ENCODE data around the gene WNT7B.
A peak's percentile ranks its signal among the peaks of the same experiment; 100 is the strongest.

WNT7B gene

GRCh38 chr22:46012881-46013281 is 35.9 kb upstream of the WNT7B start:
- peak overlapping the region; percentile 94 for H2BK15ac ChIP-seq (ENCODE audit: low read depth, poor library complexity, severe bottlenecking)
- H3K23ac ChIP-seq (ENCODE audit: low read length in 2 of 2): no peak overlapping the region
- H3K4me1 ChIP-seq (ENCODE audit: control insufficient read depth, insufficient read depth, low read depth, low read length): peaks cover 51% of the 10 kb centered on the region
- H3K36me3 ChIP-seq (ENCODE audit: control insufficient read depth in 1 of 2, insufficient read depth in 2 of 2, low read depth in 1 of 2, low read length in 2 of 2): peaks cover 0 to 3% of the 10 kb centered on the region in 2 experiments
- 77% methylated on average over 11 of the region's 11 CpGs for WGBS
- H3K27ac ChIP-seq (ENCODE audit: low read length, poor library complexity, severe bottlenecking): peak overlapping the region; percentile 65
- no peak overlapping the region for H2AFZ ChIP-seq (ENCODE audit: low read depth, low read length)
- peak overlapping the region; percentile 93 for H4K8ac ChIP-seq (ENCODE audit: low read length)
- peaks cover 3% of the 10 kb centered on the region for H3K79me1 ChIP-seq (replicated peaks; ENCODE audit: low read length, poor library complexity, severe bottlenecking)
- H3K4me2 ChIP-seq (ENCODE audit: low read length, poor library complexity, severe bottlenecking): no peak overlapping the region
- peak overlapping the region; percentile 97 for H3K9ac ChIP-seq (ENCODE audit: low read length)
- H3K27me3 ChIP-seq (ENCODE audit: control insufficient read depth in 1 of 2, insufficient read depth in 1 of 2, low read length in 2 of 2): no peaks in the 10 kb centered on the region
- H2BK5ac ChIP-seq (ENCODE audit: low read depth, low read length, poor library complexity, severe bottlenecking): peak overlapping the region; percentile 66
- peak overlapping the region; percentile 99 for H2AK5ac ChIP-seq (ENCODE audit: low read length, severe bottlenecking)
- H3K4me3 ChIP-seq (ENCODE audit: insufficient read depth in 1 of 2, low read depth in 1 of 2, low read length in 2 of 2): peak overlapping the region in 1 of 2 experiments; percentile 65
- peak overlapping the region in 1 of 2 experiments; percentile 72 for H3K14ac ChIP-seq (ENCODE audit: low read length in 2 of 2)
- H3K9me3 ChIP-seq (ENCODE audit: control insufficient read depth, low read length): peaks cover 9% of the 10 kb centered on the region
- peak overlapping the region; percentile 86 to 94 for H3K18ac ChIP-seq (ENCODE audit: low read depth in 1 of 2, low read length in 2 of 2)
- peak overlapping the region; percentile 69 to 82 for H3K4ac ChIP-seq (ENCODE audit: low read depth in 1 of 2, low read length in 2 of 2)
- H2BK120ac ChIP-seq (ENCODE audit: low read depth, low read length): peak overlapping the region; percentile 88
- H2BK12ac ChIP-seq (ENCODE audit: low read length in 2 of 2): peak overlapping the region; percentile 90 to 97
- H4K91ac ChIP-seq (ENCODE audit: low read length): peak overlapping the region; percentile 97
- DNase-seq: no peak

- H2BK15ac ChIP-seq (ENCODE audit: low read depth, poor library complexity, severe bottlenecking): peak overlapping the region; percentile 94
- no peak overlapping the region for H3K27ac ChIP-seq (ENCODE audit: low read length, poor library complexity, severe bottlenecking)
- H4K8ac ChIP-seq (ENCODE audit: low read length): peak overlapping the region; percentile 93
- H3K9me3 ChIP-seq (ENCODE audit: control insufficient read depth, low read length): peaks cover 9% of the 10 kb centered on the region
- no peak overlapping the region for H2BK5ac ChIP-seq (ENCODE audit: low read depth, low read length, poor library complexity, severe bottlenecking)
- no peak overlapping the region for H2AFZ ChIP-seq (ENCODE audit: low read depth, low read length)
- peaks cover 56% of the 10 kb centered on the region for H3K4me1 ChIP-seq (ENCODE audit: control insufficient read depth, insufficient read depth, low read depth, low read length)
- peak overlapping the region; percentile 69 to 82 for H3K4ac ChIP-seq (ENCODE audit: low read depth in 1 of 2, low read length in 2 of 2)
- DNase-seq: no peak
- peak overlapping the region; percentile 97 for H3K9ac ChIP-seq (ENCODE audit: low read length)
- H3K36me3 ChIP-seq (ENCODE audit: control insufficient read depth in 1 of 2, insufficient read depth in 2 of 2, low read depth in 1 of 2, low read length in 2 of 2): peaks cover 0 to 3% of the 10 kb centered on the region in 2 experiments
- H3K14ac ChIP-seq (ENCODE audit: low read length in 2 of 2): peak overlapping the region in 1 of 2 experiments; percentile 68
- H2BK120ac ChIP-seq (ENCODE audit: low read depth, low read length): peak overlapping the region; percentile 88
- peak overlapping the region; percentile 59 to 97 for H2BK12ac ChIP-seq (ENCODE audit: low read length in 2 of 2)
- H3K79me1 ChIP-seq (replicated peaks; ENCODE audit: low read length, poor library complexity, severe bottlenecking): peaks cover 3% of the 10 kb centered on the region
- H3K4me2 ChIP-seq (ENCODE audit: low read length, poor library complexity, severe bottlenecking): no peak overlapping the region
- H3K27me3 ChIP-seq (ENCODE audit: control insufficient read depth in 1 of 2, insufficient read depth in 1 of 2, low read length in 2 of 2): no peaks in the 10 kb centered on the region
- no peak overlapping the region for H3K23ac ChIP-seq (ENCODE audit: low read length in 2 of 2)
- peak overlapping the region; percentile 97 for H4K91ac ChIP-seq (ENCODE audit: low read length)
- H3K18ac ChIP-seq (ENCODE audit: low read depth in 1 of 2, low read length in 2 of 2): peak overlapping the region; percentile 86 to 94
- no peak overlapping the region for H3K4me3 ChIP-seq (ENCODE audit: insufficient read depth in 1 of 2, low read depth in 1 of 2, low read length in 2 of 2)
- 97% methylated on average over 13 of the region's 13 CpGs for WGBS
- H2AK5ac ChIP-seq (ENCODE audit: low read length, severe bottlenecking): peak overlapping the region; percentile 99
Observed at GRCh38 chr22:46012182-46012880, 35.4 kb upstream of the WNT7B start.

GRCh38 chr22:46011627-46012181 is 34.7 kb upstream of the WNT7B start:
- H2BK15ac ChIP-seq (ENCODE audit: low read depth, poor library complexity, severe bottlenecking): peak overlapping the region; percentile 63
- H3K4me3 ChIP-seq (ENCODE audit: insufficient read depth in 1 of 2, low read depth in 1 of 2, low read length in 2 of 2): no peak overlapping the region
- H2BK120ac ChIP-seq (ENCODE audit: low read depth, low read length): peak overlapping the region; percentile 27
- H3K14ac ChIP-seq (ENCODE audit: low read length in 2 of 2): peak overlapping the region in 1 of 2 experiments; percentile 36
- H2AFZ ChIP-seq (ENCODE audit: low read depth, low read length): no peak overlapping the region
- H3K4ac ChIP-seq (ENCODE audit: low read depth in 1 of 2, low read length in 2 of 2): peak overlapping the region; percentile 54 to 55
- no peak for DNase-seq
- no peak overlapping the region for H3K4me2 ChIP-seq (ENCODE audit: low read length, poor library complexity, severe bottlenecking)
- peaks cover 3% of the 10 kb centered on the region for H3K79me1 ChIP-seq (replicated peaks; ENCODE audit: low read length, poor library complexity, severe bottlenecking)
- H3K27me3 ChIP-seq (ENCODE audit: control insufficient read depth in 1 of 2, insufficient read depth in 1 of 2, low read length in 2 of 2): no peaks in the 10 kb centered on the region
- H2AK5ac ChIP-seq (ENCODE audit: low read length, severe bottlenecking): peak overlapping the region; percentile 69
- peak overlapping the region; percentile 63 for H3K9ac ChIP-seq (ENCODE audit: low read length)
- H2BK12ac ChIP-seq (ENCODE audit: low read length in 2 of 2): peak overlapping the region; percentile 59 to 97
- H3K4me1 ChIP-seq (ENCODE audit: control insufficient read depth, insufficient read depth, low read depth, low read length): peaks cover 62% of the 10 kb centered on the region
- 90% methylated on average over 18 of the region's 18 CpGs for WGBS
- H3K9me3 ChIP-seq (ENCODE audit: control insufficient read depth, low read length): peaks cover 9% of the 10 kb centered on the region
- H4K8ac ChIP-seq (ENCODE audit: low read length): peak overlapping the region; percentile 51
- H4K91ac ChIP-seq (ENCODE audit: low read length): peak overlapping the region; percentile 97
- no peak overlapping the region for H3K27ac ChIP-seq (ENCODE audit: low read length, poor library complexity, severe bottlenecking)
- H2BK5ac ChIP-seq (ENCODE audit: low read depth, low read length, poor library complexity, severe bottlenecking): no peak overlapping the region
- H3K36me3 ChIP-seq (ENCODE audit: control insufficient read depth in 1 of 2, insufficient read depth in 2 of 2, low read depth in 1 of 2, low read length in 2 of 2): peaks cover 0 to 3% of the 10 kb centered on the region in 2 experiments
- H3K23ac ChIP-seq (ENCODE audit: low read length in 2 of 2): no peak overlapping the region
- H3K18ac ChIP-seq (ENCODE audit: low read depth in 1 of 2, low read length in 2 of 2): peak overlapping the region; percentile 82 to 94

DNA sequence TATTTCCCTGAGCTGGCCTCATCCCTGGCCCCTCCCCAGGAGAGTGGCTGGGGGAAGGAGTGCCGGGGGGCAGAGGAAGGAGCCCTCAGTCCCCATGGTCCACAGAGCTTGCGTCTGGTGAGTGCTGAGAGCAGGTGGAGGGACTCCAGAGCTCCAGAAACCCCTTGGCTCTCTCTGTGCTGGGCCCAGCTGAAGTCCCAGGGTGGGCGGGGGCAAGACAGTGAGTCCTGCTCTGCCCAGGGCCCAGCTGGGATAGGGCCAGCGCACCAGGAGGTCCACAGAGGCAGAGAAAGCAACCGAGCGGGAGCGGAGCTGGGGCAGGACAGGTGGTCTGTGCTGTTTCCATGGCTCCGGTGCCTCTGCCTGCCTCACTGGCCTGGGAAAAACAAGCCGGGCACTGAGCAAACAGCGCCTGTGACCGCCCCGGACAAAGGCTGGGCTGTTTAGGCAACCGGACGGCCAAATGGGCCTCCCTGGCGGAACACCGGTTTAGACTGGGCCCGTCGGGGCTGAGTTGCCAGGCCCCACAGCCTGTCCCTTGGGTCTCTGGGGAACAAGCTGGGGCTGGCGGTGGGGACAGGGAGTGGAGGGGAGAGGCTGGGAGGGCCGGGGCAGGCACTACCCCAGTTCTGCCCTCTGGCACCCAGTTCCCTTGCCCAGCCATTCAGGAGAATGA is 34.1 kb upstream of the WNT7B start:
- Histone ChIP-seq H3K4ac (ENCODE audit: low read depth in 1 of 2, low read length in 2 of 2) (peak overlapping the region in 1 of 2 experiments; percentile 55), H3K36me3 (ENCODE audit: control insufficient read depth in 1 of 2, insufficient read depth in 2 of 2, low read depth in 1 of 2, low read length in 2 of 2) (peaks cover 0 to 3% of the 10 kb centered on the region in 2 experiments), H3K18ac (ENCODE audit: low read depth in 1 of 2, low read length in 2 of 2) (peak overlapping the region in 1 of 2 experiments; percentile 21), H2BK5ac (ENCODE audit: low read depth, low read length, poor library complexity, severe bottlenecking) (no peak overlapping the region), H2AFZ (ENCODE audit: low read depth, low read length) (no peak overlapping the region), H4K8ac (ENCODE audit: low read length) (no peak overlapping the region), H3K27ac (ENCODE audit: low read length, poor library complexity, severe bottlenecking) (no peak overlapping the region), H2BK120ac (ENCODE audit: low read depth, low read length) (peak overlapping the region; percentile 27), H3K4me2 (ENCODE audit: low read length, poor library complexity, severe bottlenecking) (no peak overlapping the region), H2BK12ac (ENCODE audit: low read length in 2 of 2) (peak overlapping the region in 1 of 2 experiments; percentile 3), H3K4me3 (ENCODE audit: insufficient read depth in 1 of 2, low read depth in 1 of 2, low read length in 2 of 2) (no peak overlapping the region), H3K23ac (ENCODE audit: low read length in 2 of 2) (no peak overlapping the region), H2BK15ac (ENCODE audit: low read depth, poor library complexity, severe bottlenecking) (peak overlapping the region; percentile 63), H3K14ac (ENCODE audit: low read length in 2 of 2) (no peak overlapping the region), H4K91ac (ENCODE audit: low read length) (peak overlapping the region; percentile 9), H3K9ac (ENCODE audit: low read length) (peak overlapping the region; percentile 63), H3K9me3 (ENCODE audit: control insufficient read depth, low read length) (peaks cover 9% of the 10 kb centered on the region), H3K4me1 (ENCODE audit: control insufficient read depth, insufficient read depth, low read depth, low read length) (peaks cover 68% of the 10 kb centered on the region), H3K27me3 (ENCODE audit: control insufficient read depth in 1 of 2, insufficient read depth in 1 of 2, low read length in 2 of 2) (no peaks in the 10 kb centered on the region), H2AK5ac (ENCODE audit: low read length, severe bottlenecking) (peak overlapping the region; percentile 69), H3K79me1 (replicated peaks; ENCODE audit: low read length, poor library complexity, severe bottlenecking) (peaks cover 3% of the 10 kb centered on the region)
- 96% methylated on average over 20 of the region's 20 CpGs for WGBS
- no peak for DNase-seq
